Measurements from ENCODE around the gene NBPF1.

Gene NBPF1

GRCh38 chr1:16618719-16619118 is 5.4 kb upstream of the NBPF1 start:
- H3K27ac ChIP-seq: no peak overlapping the region

GRCh38 chr1:16617778-16618580 is 4.6 kb upstream of the NBPF1 start:
- Histone ChIP-seq H3K9ac (no peak overlapping the region), H3K4me1 (peaks cover 5% of the 10 kb centered on the region), H3K36me3 (ENCODE audit: control insufficient read depth, insufficient read depth, low read length) (no peaks in the 10 kb centered on the region)

More at GRCh38 chr1:16618719-16619118, 5.4 kb upstream of the NBPF1 start:
- H3K4me2 ChIP-seq (ENCODE audit: low read length): no peak overlapping the region
- no peaks in the 10 kb centered on the region for H3K9me3 ChIP-seq (ENCODE audit: control insufficient read depth, low read length)
- H2AFZ ChIP-seq: no peak overlapping the region
- H3K4me3 ChIP-seq (ENCODE audit: low read depth, low read length): no peak overlapping the region
- no peak overlapping the region for H3K9ac ChIP-seq
- no peaks in the 10 kb centered on the region for H3K36me3 ChIP-seq (ENCODE audit: control insufficient read depth, insufficient read depth, low read length)
- peaks cover 4% of the 10 kb centered on the region for H3K4me1 ChIP-seq
- no peaks in the 10 kb centered on the region for H3K27me3 ChIP-seq (ENCODE audit: control insufficient read depth, insufficient read depth, low read length)
- H3K79me2 ChIP-seq: no peaks in the 10 kb centered on the region
- TF ChIP-seq CTCF (IDR thresholded peaks at IDR 0.05): no peak

GRCh38 chr1:16617114-16617631 is 3.8 kb upstream of the NBPF1 start:
- Histone ChIP-seq H3K9ac (no peak overlapping the region), H3K36me3 (ENCODE audit: control insufficient read depth, insufficient read depth, low read length) (no peaks in the 10 kb centered on the region), H3K27me3 (ENCODE audit: control insufficient read depth, insufficient read depth, low read length) (no peaks in the 10 kb centered on the region), H3K27ac (no peak overlapping the region), H3K79me2 (no peaks in the 10 kb centered on the region), H3K4me2 (ENCODE audit: low read length) (no peak overlapping the region), H2AFZ (no peak overlapping the region), H3K4me1 (peaks cover 9% of the 10 kb centered on the region), H3K4me3 (ENCODE audit: low read depth, low read length) (no peak overlapping the region), H3K9me3 (ENCODE audit: control insufficient read depth, low read length) (no peaks in the 10 kb centered on the region)
- no peak for TF ChIP-seq CTCF (IDR thresholded peaks at IDR 0.05)

More at GRCh38 chr1:16617778-16618580, 4.6 kb upstream of the NBPF1 start:
- H3K27me3 ChIP-seq (ENCODE audit: control insufficient read depth, insufficient read depth, low read length): no peaks in the 10 kb centered on the region
- H2AFZ ChIP-seq: no peak overlapping the region
- H3K4me3 ChIP-seq (ENCODE audit: low read depth, low read length): no peak overlapping the region
- no peak for TF ChIP-seq CTCF (IDR thresholded peaks at IDR 0.05)
- H3K4me2 ChIP-seq (ENCODE audit: low read length): no peak overlapping the region
- H3K9me3 ChIP-seq (ENCODE audit: control insufficient read depth, low read length): no peaks in the 10 kb centered on the region
- no peaks in the 10 kb centered on the region for H3K79me2 ChIP-seq
- H3K27ac ChIP-seq: no peak overlapping the region

- H3K79me2 ChIP-seq: no peaks in the 10 kb centered on the region
- no peak overlapping the region for H2AFZ ChIP-seq
- H3K9me3 ChIP-seq (ENCODE audit: control insufficient read depth, low read length): no peaks in the 10 kb centered on the region
- no peak overlapping the region for H3K27ac ChIP-seq
- H3K4me2 ChIP-seq (ENCODE audit: low read length): no peak overlapping the region
- no peak for TF ChIP-seq CTCF (IDR thresholded peaks at IDR 0.05)
- H3K4me1 ChIP-seq: peaks cover 11% of the 10 kb centered on the region
- no peak overlapping the region for H3K4me3 ChIP-seq (ENCODE audit: low read depth, low read length)
- H3K36me3 ChIP-seq (ENCODE audit: control insufficient read depth, insufficient read depth, low read length): no peaks in the 10 kb centered on the region
- no peaks in the 10 kb centered on the region for H3K27me3 ChIP-seq (ENCODE audit: control insufficient read depth, insufficient read depth, low read length)
- no peak overlapping the region for H3K9ac ChIP-seq
These were observed 2.2 kb upstream of the NBPF1 start for GRCh38 chr1:16615253-16616252.

Data from parathyroid adenoma (tissue), 2 donors.